GM19351 (cell line): ENCODE data around the gene MYRIP.

Source experiments
- ATAC-seq: cut with Tn5 transposase; IDR thresholded peaks from one replicate; pipeline ENCODE4 v1.9.1; 2021; ENCODE audit warnings: mild to moderate bottlenecking, moderate library complexity; ENCODE audit not compliant: unreplicated experiment

MYRIP gene

GRCh38 chr3:40172560-40172959, 363.2 kb downstream of the MYRIP start:
- no peak for ATAC-seq

GRCh38 chr3:40173227-40173721, 363.9 kb downstream of the MYRIP start:
- ATAC-seq, result no peak

GRCh38 chr3:40178012-40178594, 368.7 kb downstream of the MYRIP start:
- ATAC-seq, result no peak

DNA sequence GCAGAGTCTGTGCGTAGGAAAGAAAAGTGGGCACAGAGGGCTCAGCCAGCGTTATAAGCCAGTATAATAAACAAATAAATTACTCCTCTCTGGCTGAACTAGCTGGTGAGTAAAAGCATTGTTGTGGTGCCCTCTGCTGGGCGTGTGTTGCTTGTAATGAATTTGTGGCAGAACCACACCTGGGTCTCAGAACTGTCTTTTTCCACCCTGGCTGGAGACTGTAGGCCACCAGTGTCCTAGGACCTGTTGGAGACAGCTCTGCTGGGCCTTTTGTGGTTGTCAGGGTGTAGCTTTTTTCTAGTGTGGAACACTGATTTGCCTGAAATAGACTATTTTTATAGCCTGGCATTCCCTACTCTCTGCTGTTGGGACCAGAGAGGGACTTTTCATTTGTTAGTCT, 369.6 kb downstream of the MYRIP start:
- ATAC-seq, result peak; percentile 75

DNA sequence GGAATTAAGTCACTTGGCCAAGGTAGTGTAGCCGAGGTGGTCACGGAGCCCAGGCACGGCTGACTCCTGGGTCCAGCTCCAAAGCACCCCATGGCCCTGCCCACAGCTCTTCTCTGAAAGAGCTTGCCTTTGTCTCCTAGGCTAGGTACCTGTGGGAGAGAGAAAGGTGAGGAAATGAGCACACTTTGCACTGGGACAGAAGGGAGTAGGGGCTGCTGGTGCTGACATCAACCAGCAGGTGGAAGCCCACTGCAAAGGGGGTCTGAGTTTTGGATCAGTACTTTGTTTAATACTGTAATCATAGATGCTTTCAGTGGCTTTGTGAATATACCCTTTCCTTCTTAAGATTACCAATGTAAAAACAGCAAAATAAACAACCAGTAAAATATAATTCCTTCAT, 371.8 kb downstream of the MYRIP start:
- no peak for ATAC-seq

GRCh38 chr3:40185029-40185695, 375.8 kb downstream of the MYRIP start:
- peak; percentile 72 for ATAC-seq

GRCh38 chr3:40186508-40186907, 377.1 kb downstream of the MYRIP start:
- ATAC-seq, result no peak

GRCh38 chr3:40187945-40188344, 378.5 kb downstream of the MYRIP start:
- ATAC-seq, result peak; percentile 67

DNA sequence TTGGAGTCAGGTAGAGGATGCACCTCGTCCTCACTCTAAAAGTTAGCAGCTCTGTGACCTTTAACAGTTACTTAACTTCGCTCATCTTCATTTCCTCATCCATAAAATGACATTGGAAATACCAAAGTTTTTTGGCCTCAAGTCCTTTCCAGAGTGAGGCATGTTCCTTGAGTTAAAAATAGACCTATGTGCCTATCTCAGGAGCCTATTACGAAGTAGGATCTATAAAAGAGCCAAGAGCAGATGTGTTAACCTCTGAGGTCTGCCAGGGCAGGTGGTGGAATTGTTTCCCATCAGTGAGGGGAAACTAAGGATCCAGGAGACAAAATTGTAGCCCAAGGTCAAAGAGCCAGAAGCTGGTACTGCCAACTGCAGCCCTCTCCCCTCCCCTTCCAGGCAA, 379.7 kb downstream of the MYRIP start:
- ATAC-seq, result no peak

DNA sequence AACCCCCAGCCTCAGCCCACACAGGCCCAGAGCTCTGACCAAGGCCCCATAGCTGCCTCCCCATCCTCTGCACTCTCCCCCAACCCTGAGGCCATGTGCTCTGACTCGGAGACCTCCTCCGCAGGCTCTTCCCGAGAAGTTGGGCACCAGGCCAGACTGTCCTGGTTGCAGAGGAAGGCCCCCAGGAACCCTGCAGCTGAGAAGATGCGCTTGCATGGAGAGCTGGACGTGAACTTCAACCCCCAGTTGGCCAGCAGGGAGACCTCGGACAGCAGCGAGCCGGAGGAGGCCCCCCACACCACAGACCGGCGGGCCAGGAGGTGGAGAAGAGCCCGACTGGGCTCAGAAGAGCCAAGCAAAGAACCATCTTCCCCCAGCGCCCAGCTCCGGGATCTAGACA, 380.6 kb downstream of the MYRIP start:
- no peak for ATAC-seq

DNA sequence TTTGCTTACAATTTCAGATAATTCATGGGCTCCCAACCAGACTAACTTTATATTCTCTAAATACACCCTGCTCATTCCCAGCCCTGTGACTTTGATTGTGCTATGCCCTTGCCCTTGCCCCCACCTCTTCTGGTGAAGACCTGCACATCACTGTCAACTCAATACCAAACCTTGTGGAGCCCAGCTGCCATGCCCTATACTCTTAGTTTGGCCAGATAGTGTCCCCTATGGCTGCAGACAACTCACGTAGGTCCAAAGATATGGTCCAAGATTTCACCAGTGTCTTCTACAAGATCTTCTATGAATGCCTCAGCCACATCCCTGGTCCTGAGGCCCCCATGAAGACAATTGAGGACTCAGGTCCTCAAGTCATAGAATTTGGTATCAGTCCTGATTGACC, 381.8 kb downstream of the MYRIP start:
- ATAC-seq, result no peak

- peak; percentile 58 for ATAC-seq
Observed at GRCh38 chr3:40191850-40192448, 382.5 kb downstream of the MYRIP start.

DNA sequence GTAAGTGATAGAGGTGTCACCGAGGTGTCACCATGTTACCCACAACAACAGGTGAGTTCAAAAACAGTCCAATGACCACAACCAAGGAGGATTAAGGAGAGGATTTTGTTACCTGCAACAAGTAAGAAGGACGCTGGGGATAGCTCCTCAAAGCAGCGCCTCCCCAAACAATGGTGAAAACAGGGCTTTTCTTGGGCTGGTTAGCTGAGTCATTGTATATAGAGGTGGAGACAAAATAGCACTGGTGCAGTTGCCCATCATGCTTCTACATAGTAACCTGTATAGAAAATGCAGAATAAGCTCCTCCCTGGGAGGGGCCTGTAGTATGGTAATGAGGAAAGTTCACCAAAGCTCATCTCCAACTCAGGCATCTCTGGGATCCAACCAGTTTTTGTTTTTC, 383.2 kb downstream of the MYRIP start:
- ATAC-seq, result no peak

DNA sequence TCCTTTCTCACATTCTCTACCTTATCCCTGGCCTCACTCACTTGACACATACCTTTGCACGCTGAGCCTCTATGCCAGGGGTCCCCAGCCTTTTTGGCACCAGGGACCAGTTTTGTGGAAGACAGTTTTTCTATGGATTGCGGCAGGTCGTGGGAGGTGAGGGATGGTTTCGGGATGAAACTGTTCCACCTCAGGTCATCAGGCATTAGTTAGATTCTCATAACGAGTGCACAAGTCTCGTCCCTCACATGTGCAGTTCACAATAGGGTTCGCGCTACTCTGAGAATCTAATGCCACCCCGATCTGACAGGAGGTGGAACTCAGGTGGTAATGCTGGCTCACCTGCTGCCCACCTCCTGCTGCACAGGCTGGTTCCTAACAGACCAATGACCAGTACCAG, 387.6 kb downstream of the MYRIP start:
- no peak for ATAC-seq

- no peak for ATAC-seq
Observed at GRCh38 chr3:40200692-40201316, 391.4 kb downstream of the MYRIP start.

DNA sequence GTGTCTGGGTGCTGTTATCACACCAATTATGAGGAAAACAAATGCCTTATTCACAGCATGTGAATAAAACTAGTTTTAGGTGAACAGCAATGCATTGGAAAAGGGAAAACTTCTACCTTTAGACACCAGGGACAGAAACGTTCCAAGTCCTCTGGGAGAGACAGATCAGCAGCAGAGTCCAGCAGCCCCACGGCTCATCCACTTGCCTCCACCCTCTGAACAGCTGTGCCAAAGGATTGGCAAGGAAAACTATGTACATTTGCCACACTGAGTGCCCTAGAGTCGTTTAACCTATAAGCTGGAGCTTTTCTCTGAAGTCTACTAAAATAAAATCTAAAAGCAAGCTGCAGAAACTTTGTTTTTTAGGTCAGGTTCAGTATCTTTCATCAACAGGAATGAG, 392.4 kb downstream of the MYRIP start:
- ATAC-seq, result no peak

GRCh38 chr3:40206522-40206921, 397.1 kb downstream of the MYRIP start:
- no peak for ATAC-seq

- no peak for ATAC-seq
Observed at GRCh38 chr3:40207796-40208195, 398.4 kb downstream of the MYRIP start.

GRCh38 chr3:40208251-40208650, 398.8 kb downstream of the MYRIP start:
- ATAC-seq, result no peak

DNA sequence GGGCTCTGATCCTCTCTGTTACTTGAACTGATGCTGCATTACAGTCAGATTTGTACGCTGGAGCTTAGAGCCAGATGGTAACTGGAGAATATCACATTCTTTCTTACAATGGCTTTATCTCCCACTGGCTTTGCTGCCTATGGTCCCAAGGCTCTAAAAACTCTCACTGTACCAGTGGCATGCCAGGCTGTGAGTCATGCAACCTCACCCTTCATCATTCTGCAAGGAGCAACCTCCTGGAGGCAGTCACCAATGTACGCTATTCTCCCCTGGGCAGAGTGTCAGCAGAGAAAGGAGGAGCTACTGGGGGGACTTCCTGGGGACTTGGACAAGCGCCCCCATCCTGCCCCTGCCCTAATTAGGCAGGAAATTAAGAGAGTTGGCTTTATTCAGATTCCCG, 402.2 kb downstream of the MYRIP start:
- no peak for ATAC-seq

DNA sequence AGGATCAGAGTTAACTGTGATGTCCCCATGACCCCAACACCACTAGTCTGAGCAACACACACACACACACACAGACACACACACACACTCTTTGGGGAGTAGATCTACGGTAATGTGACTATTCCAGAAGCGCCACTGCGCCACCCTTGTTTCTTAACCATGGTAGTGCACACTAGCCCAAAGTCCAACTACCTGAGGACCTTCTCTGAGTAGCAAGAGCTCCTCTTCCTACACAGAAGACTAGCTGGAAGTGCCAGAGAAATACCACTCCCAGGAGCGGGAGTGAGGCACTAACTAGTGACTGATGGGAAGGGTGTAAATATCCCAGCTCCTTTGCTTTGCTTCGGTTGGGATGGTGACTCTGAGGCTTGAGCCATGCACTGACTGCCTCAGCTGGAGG, 404.1 kb downstream of the MYRIP start:
- ATAC-seq, result no peak

- no peak for ATAC-seq
Observed at GRCh38 chr3:40215015-40215414, 405.6 kb downstream of the MYRIP start.
